Stimulated activated CD4-positive, alpha-beta T cell treated with anti-CD3 and anti-CD28 coated beads, TNF-alpha, amount 100 ng/mL, for 48 hours (primary cell): ENCODE data around the gene DUSP22.

ENCODE experiments used
- DNase-seq, 3 donors: peaks; one replicate each; pipeline ENCODE4 v3.0.0-alpha.2; 2020; ENCODE audit warnings: low read depth in 3 of 3

The DUSP22 gene

GRCh38 chr6:308768-309167 lies 16.5 kb downstream of the DUSP22 start:
- DNase-seq: no peak

- no peak for DNase-seq
Observed at GRCh38 chr6:309947-310346, 17.7 kb downstream of the DUSP22 start.

GRCh38 chr6:310671-311070 lies 18.4 kb downstream of the DUSP22 start:
- DNase-seq: no peak

- DNase-seq: no peak
Observed at GRCh38 chr6:311679-312220, 19.5 kb downstream of the DUSP22 start.

- DNase-seq: no peak
Observed at GRCh38 chr6:313087-313486, 20.8 kb downstream of the DUSP22 start.

- no peak for DNase-seq
Observed at GRCh38 chr6:313917-314316, 21.6 kb downstream of the DUSP22 start.

- DNase-seq: no peak
Observed at GRCh38 chr6:314377-314776, 22.1 kb downstream of the DUSP22 start.

GRCh38 chr6:315226-315625 lies 22.9 kb downstream of the DUSP22 start:
- no peak for DNase-seq

GRCh38 chr6:315921-316752 lies 23.9 kb downstream of the DUSP22 start:
- DNase-seq: no peak

- no peak for DNase-seq
Observed at GRCh38 chr6:316753-317038, 24.4 kb downstream of the DUSP22 start.

- DNase-seq: no peak
Observed at GRCh38 chr6:317060-317447, 24.8 kb downstream of the DUSP22 start.

- no peak for DNase-seq
Observed at GRCh38 chr6:317448-318144, 25.3 kb downstream of the DUSP22 start.

- DNase-seq: no peak
Observed at GRCh38 chr6:318243-318890, 26.1 kb downstream of the DUSP22 start.

GRCh38 chr6:319177-320131 lies 27.2 kb downstream of the DUSP22 start:
- no peak for DNase-seq

GRCh38 chr6:320351-321157 lies 28.3 kb downstream of the DUSP22 start:
- no peak for DNase-seq

- no peak for DNase-seq
Observed at GRCh38 chr6:321158-321438, 28.8 kb downstream of the DUSP22 start.

GRCh38 chr6:321536-322258 lies 29.4 kb downstream of the DUSP22 start:
- DNase-seq: no peak

- DNase-seq: no peak
Observed at GRCh38 chr6:322259-322930, 30.1 kb downstream of the DUSP22 start.

- no peak for DNase-seq
Observed at GRCh38 chr6:322940-323729, 30.8 kb downstream of the DUSP22 start.
